ENCODE measurements around the gene UBE2QL1.

The UBE2QL1 gene

DNA sequence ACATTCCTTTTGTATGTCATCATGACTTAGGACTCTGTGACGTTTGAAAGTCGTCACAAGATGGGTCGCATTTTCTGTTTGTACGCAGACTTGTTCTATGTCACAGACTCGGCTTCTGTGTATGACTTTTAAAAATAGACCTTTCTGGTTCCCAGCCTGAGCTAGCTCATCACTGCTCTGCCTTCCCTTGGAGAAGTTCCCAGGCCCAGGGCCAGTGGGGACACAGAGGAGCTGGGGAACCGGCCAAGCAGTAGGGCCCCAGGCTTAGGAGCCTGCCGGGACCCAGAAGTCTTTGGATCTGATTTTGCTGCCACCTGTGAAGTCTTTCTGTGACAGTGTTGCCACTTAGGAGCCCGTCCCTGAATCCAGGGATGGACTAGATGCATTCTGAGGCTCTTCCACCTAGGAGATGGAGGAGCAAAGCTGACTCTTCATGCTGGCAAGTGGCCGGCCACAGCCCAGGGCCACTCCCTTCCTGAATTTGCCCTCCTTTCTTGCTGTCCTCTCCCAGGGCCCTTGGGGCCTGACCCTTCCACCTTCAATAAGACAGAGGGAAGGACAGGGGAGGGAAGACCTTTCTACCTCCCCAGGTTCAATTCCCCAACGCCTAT lies 18.1 kb upstream of the UBE2QL1 start:
- no peak for DNase-seq
- H3K4me1 ChIP-seq: no peaks in the 10 kb centered on the region
- no peak overlapping the region for H3K27ac ChIP-seq
- H3K9me3 ChIP-seq: no peaks in the 10 kb centered on the region
- TF ChIP-seq, protein P1, sequence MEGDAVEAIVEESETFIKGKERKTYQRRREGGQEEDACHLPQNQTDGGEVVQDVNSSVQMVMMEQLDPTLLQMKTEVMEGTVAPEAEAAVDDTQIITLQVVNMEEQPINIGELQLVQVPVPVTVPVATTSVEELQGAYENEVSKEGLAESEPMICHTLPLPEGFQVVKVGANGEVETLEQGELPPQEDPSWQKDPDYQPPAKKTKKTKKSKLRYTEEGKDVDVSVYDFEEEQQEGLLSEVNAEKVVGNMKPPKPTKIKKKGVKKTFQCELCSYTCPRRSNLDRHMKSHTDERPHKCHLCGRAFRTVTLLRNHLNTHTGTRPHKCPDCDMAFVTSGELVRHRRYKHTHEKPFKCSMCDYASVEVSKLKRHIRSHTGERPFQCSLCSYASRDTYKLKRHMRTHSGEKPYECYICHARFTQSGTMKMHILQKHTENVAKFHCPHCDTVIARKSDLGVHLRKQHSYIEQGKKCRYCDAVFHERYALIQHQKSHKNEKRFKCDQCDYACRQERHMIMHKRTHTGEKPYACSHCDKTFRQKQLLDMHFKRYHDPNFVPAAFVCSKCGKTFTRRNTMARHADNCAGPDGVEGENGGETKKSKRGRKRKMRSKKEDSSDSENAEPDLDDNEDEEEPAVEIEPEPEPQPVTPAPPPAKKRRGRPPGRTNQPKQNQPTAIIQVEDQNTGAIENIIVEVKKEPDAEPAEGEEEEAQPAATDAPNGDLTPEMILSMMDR (IDR thresholded peaks at IDR 0.05): no peak
- peaks cover 0 to 10% of the 10 kb centered on the region in 2 donors for H3K27me3 ChIP-seq
- intact Hi-C loops (cut with DNase I; ENCODE audit: low total_unique reads): no loop called here
- no peak overlapping the region for H3K4me3 ChIP-seq
- no peaks in the 10 kb centered on the region for H3K36me3 ChIP-seq

DNA sequence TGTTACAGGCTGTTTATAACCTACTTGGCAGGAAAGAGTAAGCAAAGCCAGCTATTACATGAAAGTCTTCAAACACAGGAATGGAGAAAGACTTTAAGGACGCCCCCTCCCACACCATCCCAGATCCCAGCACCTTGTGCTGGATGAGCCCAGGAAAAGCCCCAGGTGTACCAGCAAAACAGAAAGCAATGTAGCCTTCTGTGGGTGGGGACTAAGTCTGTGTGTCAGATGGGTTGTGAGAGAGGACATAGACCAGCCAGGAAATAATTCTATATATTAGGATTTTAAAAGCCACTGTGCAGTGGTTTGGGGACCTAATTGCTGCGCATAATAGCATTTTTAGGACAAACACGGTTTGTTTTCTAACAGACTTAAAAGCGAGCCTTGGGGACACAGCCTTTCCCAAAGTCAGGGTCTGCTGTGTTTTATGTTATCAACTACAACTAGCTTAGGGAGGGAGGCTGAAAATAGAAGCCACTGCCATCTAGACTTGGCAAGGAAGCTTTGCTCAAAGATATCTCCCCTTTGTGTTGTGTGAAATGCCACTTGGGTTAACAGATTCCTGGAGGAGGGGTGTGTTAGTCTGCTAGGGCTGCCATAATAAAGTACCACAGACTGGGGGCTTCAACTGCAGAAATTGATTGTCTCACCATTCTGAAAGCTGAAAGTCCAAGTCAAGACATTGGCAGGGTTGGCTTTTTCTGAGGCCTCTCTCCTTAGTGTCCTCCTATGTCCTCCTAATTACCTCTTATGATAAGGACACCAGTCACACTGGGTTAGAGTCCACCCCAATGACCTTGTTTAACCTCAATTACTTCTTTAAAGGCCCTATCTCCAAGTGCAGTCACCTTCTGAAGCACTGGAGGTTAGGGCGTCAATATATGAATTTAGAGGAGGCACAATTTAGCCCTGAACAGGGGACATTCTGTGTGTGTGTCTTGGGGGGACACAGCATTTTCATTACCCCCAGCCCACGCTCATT lies 17.2 kb upstream of the UBE2QL1 start:
- Histone ChIP-seq H3K4me1 (no peaks in the 10 kb centered on the region), H3K36me3 (no peaks in the 10 kb centered on the region), H3K27me3 (peaks cover 0 to 10% of the 10 kb centered on the region in 2 donors), H3K4me3 (no peak overlapping the region), H3K9me3 (no peaks in the 10 kb centered on the region), H3K27ac (no peak overlapping the region)
- TF ChIP-seq, protein P1 (IDR thresholded peaks at IDR 0.05): no peak
- intact Hi-C loops (cut with DNase I; ENCODE audit: low total_unique reads): no loop called here
- DNase-seq: no peak

DNA sequence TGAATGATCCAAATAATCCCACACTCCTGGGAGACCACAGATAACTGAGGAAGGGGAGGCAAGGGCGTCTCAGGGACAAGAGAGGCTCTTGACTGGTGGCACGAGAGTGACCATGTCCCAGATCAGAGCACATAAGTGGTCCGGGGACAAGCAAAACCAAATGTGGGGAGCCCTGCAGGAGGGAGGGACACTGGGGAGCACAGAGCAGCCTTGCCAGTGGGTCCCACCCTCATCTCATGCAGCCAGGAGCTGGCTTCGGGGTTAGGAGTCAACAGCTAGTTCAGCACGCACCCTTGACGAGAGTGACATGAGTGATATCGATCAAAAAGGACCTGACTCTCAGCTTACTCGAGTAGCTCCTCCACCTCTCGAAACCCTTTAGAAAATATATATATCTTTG lies 16.5 kb upstream of the UBE2QL1 start:
- Histone ChIP-seq H3K36me3 (no peaks in the 10 kb centered on the region), H3K9me3 (no peaks in the 10 kb centered on the region), H3K27me3 (peaks cover 0 to 10% of the 10 kb centered on the region in 2 donors), H3K4me3 (no peak overlapping the region), H3K27ac (no peak overlapping the region), H3K4me1 (no peaks in the 10 kb centered on the region)
- intact Hi-C loops (cut with DNase I; ENCODE audit: low total_unique reads): no loop called here
- TF ChIP-seq, protein P1 (IDR thresholded peaks at IDR 0.05): no peak
- no peak for DNase-seq

DNA sequence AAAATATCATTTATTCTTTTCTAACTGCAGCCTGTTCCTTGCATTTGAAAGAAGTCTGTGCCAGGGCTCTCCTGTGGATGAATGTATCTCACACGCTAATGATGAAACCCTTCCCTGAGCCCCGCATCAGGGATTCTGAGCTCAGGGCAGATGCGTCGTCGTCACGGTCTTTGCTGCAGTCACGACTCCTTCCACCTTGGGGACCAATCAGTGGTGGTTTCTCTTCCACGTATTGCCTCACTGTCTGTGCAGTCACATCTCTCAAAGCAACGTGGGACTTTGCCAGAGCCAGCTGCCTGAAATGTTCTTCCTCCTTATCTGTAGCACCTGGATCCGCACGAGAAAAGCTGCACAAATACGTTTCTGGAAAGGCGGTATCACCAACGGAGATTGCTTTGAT lies 13.9 kb upstream of the UBE2QL1 start:
- Histone ChIP-seq H3K9me3 (no peaks in the 10 kb centered on the region), H3K36me3 (no peaks in the 10 kb centered on the region), H3K4me1 (no peaks in the 10 kb centered on the region), H3K4me3 (no peak overlapping the region), H3K27me3 (peaks cover 0 to 9% of the 10 kb centered on the region in 2 donors), H3K27ac (no peak overlapping the region)
- no peak for DNase-seq
- intact Hi-C loops (cut with DNase I; ENCODE audit: low total_unique reads): no loop called here
- TF ChIP-seq, protein P1 (IDR thresholded peaks at IDR 0.05): no peak

DNA sequence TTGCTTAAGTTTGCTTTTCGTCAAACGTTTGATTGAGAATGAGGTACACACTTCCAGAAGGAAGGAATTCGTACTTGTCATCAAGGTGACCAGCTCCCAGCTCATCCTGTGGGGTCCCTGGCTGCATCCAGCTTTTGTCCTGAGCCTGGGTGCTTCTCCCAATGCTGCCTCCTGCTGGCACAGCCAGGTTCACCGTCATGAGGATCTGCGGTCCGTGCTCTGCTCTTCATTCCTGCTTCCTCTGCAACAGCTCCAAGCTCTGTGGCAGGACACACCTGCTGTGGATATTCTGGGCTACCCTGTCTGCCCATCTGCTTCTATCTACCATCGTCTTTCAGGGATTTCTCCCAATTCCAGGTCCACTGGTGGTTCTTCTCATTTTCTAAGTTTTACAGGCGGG lies 13.3 kb upstream of the UBE2QL1 start:
- Histone ChIP-seq H3K36me3 (no peaks in the 10 kb centered on the region), H3K9me3 (peaks cover 0 to 3% (median 1%) of the 10 kb centered on the region in 3 donors), H3K4me3 (no peak overlapping the region), H3K27ac (no peak overlapping the region), H3K4me1 (no peaks in the 10 kb centered on the region), H3K27me3 (peaks cover 0 to 8% of the 10 kb centered on the region in 2 donors)
- intact Hi-C loops (cut with DNase I; ENCODE audit: low total_unique reads): no loop called here
- no peak for DNase-seq
- TF ChIP-seq, protein P1 (IDR thresholded peaks at IDR 0.05): no peak

Data from tibial artery (tissue), 4 donors.